Measurements from ENCODE around the gene BRINP3.

DNA sequence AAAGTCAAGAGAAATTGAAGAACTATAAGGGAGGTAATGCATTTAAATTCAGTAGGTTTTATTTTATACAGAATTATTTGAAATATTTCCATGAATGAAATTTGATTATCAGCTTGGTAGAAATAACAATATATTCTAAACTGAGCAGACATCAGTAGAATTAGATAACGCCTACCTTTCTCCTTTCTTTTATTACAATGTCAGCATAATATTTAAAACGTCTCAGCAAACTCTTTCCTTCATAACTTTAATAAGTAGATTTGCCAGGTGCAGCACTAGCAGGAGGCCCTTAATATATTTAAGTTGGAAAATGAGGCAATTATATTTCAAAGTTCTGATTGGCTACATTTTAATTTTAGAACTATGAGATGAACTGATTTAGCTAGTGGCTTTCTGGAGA is 298.8 kb downstream of the BRINP3 start:
- TF ChIP-seq, protein P1, sequence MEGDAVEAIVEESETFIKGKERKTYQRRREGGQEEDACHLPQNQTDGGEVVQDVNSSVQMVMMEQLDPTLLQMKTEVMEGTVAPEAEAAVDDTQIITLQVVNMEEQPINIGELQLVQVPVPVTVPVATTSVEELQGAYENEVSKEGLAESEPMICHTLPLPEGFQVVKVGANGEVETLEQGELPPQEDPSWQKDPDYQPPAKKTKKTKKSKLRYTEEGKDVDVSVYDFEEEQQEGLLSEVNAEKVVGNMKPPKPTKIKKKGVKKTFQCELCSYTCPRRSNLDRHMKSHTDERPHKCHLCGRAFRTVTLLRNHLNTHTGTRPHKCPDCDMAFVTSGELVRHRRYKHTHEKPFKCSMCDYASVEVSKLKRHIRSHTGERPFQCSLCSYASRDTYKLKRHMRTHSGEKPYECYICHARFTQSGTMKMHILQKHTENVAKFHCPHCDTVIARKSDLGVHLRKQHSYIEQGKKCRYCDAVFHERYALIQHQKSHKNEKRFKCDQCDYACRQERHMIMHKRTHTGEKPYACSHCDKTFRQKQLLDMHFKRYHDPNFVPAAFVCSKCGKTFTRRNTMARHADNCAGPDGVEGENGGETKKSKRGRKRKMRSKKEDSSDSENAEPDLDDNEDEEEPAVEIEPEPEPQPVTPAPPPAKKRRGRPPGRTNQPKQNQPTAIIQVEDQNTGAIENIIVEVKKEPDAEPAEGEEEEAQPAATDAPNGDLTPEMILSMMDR (IDR thresholded peaks at IDR 0.05): no peak
- TF ChIP-seq RFX5 (IDR thresholded peaks at IDR 0.05): no peak
- no peak for TF ChIP-seq PHF8 (IDR thresholded peaks at IDR 0.05; ENCODE audit: borderline replicate concordance, low read depth)
- TF ChIP-seq SREBF2 (IDR thresholded peaks at IDR 0.05): no peak
- TF ChIP-seq POLR2A (IDR thresholded peaks at IDR 0.05; ENCODE audit: low read length): no peak
- TF ChIP-seq, protein P2, sequence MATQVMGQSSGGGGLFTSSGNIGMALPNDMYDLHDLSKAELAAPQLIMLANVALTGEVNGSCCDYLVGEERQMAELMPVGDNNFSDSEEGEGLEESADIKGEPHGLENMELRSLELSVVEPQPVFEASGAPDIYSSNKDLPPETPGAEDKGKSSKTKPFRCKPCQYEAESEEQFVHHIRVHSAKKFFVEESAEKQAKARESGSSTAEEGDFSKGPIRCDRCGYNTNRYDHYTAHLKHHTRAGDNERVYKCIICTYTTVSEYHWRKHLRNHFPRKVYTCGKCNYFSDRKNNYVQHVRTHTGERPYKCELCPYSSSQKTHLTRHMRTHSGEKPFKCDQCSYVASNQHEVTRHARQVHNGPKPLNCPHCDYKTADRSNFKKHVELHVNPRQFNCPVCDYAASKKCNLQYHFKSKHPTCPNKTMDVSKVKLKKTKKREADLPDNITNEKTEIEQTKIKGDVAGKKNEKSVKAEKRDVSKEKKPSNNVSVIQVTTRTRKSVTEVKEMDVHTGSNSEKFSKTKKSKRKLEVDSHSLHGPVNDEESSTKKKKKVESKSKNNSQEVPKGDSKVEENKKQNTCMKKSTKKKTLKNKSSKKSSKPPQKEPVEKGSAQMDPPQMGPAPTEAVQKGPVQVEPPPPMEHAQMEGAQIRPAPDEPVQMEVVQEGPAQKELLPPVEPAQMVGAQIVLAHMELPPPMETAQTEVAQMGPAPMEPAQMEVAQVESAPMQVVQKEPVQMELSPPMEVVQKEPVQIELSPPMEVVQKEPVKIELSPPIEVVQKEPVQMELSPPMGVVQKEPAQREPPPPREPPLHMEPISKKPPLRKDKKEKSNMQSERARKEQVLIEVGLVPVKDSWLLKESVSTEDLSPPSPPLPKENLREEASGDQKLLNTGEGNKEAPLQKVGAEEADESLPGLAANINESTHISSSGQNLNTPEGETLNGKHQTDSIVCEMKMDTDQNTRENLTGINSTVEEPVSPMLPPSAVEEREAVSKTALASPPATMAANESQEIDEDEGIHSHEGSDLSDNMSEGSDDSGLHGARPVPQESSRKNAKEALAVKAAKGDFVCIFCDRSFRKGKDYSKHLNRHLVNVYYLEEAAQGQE (IDR thresholded peaks at IDR 0.05): no peak
- TF ChIP-seq MYC (IDR thresholded peaks at IDR 0.05; ENCODE audit: borderline replicate concordance, low read length): no peak
- no peak for TF ChIP-seq EP300 (IDR thresholded peaks at IDR 0.05)
- TF ChIP-seq CHD2 (IDR thresholded peaks at IDR 0.05; ENCODE audit: low read length, partially characterized antibody): no peak
- TF ChIP-seq, protein P3, sequence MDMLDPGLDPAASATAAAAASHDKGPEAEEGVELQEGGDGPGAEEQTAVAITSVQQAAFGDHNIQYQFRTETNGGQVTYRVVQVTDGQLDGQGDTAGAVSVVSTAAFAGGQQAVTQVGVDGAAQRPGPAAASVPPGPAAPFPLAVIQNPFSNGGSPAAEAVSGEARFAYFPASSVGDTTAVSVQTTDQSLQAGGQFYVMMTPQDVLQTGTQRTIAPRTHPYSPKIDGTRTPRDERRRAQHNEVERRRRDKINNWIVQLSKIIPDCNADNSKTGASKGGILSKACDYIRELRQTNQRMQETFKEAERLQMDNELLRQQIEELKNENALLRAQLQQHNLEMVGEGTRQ (IDR thresholded peaks at IDR 0.05): no peak
- TF ChIP-seq CBX2 (IDR thresholded peaks at IDR 0.05; ENCODE audit: borderline replicate concordance, low read depth): no peak
- no peak for TF ChIP-seq RAD21 (conservative IDR thresholded peaks at IDR 0.05 in 1 of 2, IDR thresholded peaks at IDR 0.05 in 1 of 2)
- no peak for TF ChIP-seq HDAC2 (IDR thresholded peaks at IDR 0.05)
- TF ChIP-seq, protein P4, sequence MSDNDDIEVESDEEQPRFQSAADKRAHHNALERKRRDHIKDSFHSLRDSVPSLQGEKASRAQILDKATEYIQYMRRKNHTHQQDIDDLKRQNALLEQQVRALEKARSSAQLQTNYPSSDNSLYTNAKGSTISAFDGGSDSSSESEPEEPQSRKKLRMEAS (IDR thresholded peaks at IDR 0.05): no peak
